A549 (cell line): ENCODE data around the gene PI4KA. TPM values are rescaled to one million over a fixed set of nuclear protein-coding genes. Genes with fewer than 3 reads are reported as not detected.

Source experiments
- ATAC-seq, 2 experiments: fragments of 200-7000 bp in 1 of 2; fragments of >200 bp in 1 of 2; cut with Nextera tagmentation in 1 of 2; cut with Tn5 transposase in 1 of 2; 3 replicates each; pipeline versions ENCODE4 v1.8.0 to v1.9.1; 2018 to 2020; ENCODE audit warnings: mild to moderate bottlenecking in 1 of 2, moderate library complexity in 1 of 2
- CTCF ChIA-PET: fragments of 300-600 bp; sonication (Branson Sonifier 250); formaldehyde crosslinking; extraction: SDS; loops from one replicate; lab custom pipeline; 2021; ENCODE audit warnings: antibody characterized with exemption, inconsistent platforms; lab: Yijun Ruan, JAX
- POLR2A ChIA-PET: fragments of 350-600 bp; formaldehyde crosslinking; extraction: SDS; loops from one replicate; lab custom pipeline; 2021; ENCODE audit warnings: antibody characterized with exemption, inconsistent platforms; lab: Yijun Ruan, JAX
- DNase-seq, 2 experiments: peaks; one replicate each; pipeline versions ENCODE4 v3.0.0 to v3.0.0-alpha.2; 2011 to 2016; ENCODE audit warnings: low read depth in 1 of 2, low spot score in 1 of 2
- FAIRE-seq: peaks from 2 replicates; lab custom pipeline; 2011; peaks lifted over from hg19 to GRCh38; lab: Jason Lieb, UNC
- H3K27ac ChIP-seq, 2 experiments: fragments of >200 bp; sonication (Bioruptor Twin); formaldehyde crosslinking; 3 replicates each; pipeline ENCODE4 v1.5.1; 2016 to 2017
- H3K4me1 ChIP-seq: fragments of >200 bp; sonication (Bioruptor Twin); formaldehyde crosslinking; 3 replicates; pipeline ENCODE4 v1.6.1; 2016
- H3K4me2 ChIP-seq: fragments of >200 bp; sonication (Bioruptor Twin); formaldehyde crosslinking; 3 replicates; pipeline ENCODE4 v1.6.1; 2016
- H3K4me3 ChIP-seq: fragments of >200 bp; sonication (Bioruptor Twin); formaldehyde crosslinking; 3 replicates; pipeline ENCODE4 v1.5.1; 2016
- H3K9me3 ChIP-seq: fragments of >200 bp; sonication (Bioruptor Twin); formaldehyde crosslinking; 3 replicates; pipeline ENCODE4 v1.6.1; 2016
- BCL3 ChIP-seq: fragments of >200 bp; sonication (Bioruptor Twin); formaldehyde crosslinking; IDR thresholded peaks from 3 replicates; pipeline ENCODE4 v1.6.1; 2016
- CBX2 ChIP-seq: fragments of 200-600 bp; sonication (generic); IDR thresholded peaks from 2 replicates; pipeline ENCODE4 v1.6.1; 2016; ENCODE audit warnings: low read depth, mild to moderate bottlenecking, borderline replicate concordance
- CBX8 ChIP-seq: fragments of 200-600 bp; sonication (generic); IDR thresholded peaks from 2 replicates; pipeline ENCODE4 v1.6.1; 2016
- CHD2 ChIP-seq: fragments of 150-350 bp; IDR thresholded peaks from 2 replicates; pipeline ENCODE4 v1.6.1; 2014; ENCODE audit warnings: low read length; ENCODE audit not compliant: partially characterized antibody
- EP300 ChIP-seq, 2 experiments: fragments of >200 bp; sonication (Bioruptor Twin); formaldehyde crosslinking; IDR thresholded peaks; 2 replicates in 1 of 2; 3 replicates in 1 of 2; pipeline ENCODE4 v1.6.1; 2016 to 2017
- FOXS1 ChIP-seq: fragments of 250-450 bp; sonication (Bioruptor Pico); IDR thresholded peaks from 2 replicates; pipeline ENCODE4 v1.5.0; 2020; ENCODE audit warnings: mild to moderate bottlenecking, moderate library complexity
- HDAC2 ChIP-seq: fragments of 200-600 bp; sonication (generic); IDR thresholded peaks from 2 replicates; pipeline ENCODE4 v1.6.1; 2016
- HOXB13 ChIP-seq: fragments of 250-450 bp; sonication (Bioruptor Pico); IDR thresholded peaks from 2 replicates; pipeline ENCODE4 v1.5.0; 2020; ENCODE audit warnings: low read depth, mild to moderate bottlenecking, moderate library complexity
- HOXB5 ChIP-seq: fragments of 250-450 bp; sonication (Bioruptor Pico); IDR thresholded peaks from 2 replicates; pipeline ENCODE4 v1.5.0; 2020; ENCODE audit warnings: mild to moderate bottlenecking, moderate library complexity
- JUN ChIP-seq, 2 experiments: fragments of >200 bp; sonication (Bioruptor Twin); formaldehyde crosslinking; IDR thresholded peaks; 2 replicates in 1 of 2; 3 replicates in 1 of 2; pipeline ENCODE4 v1.6.1; 2016 to 2017
- NPAS2 ChIP-seq: fragments of 250-450 bp; sonication (Bioruptor Pico); IDR thresholded peaks from 2 replicates; pipeline ENCODE4 v1.8.0; 2022; ENCODE audit warnings: mild to moderate bottlenecking, moderate library complexity, borderline replicate concordance
- PBX3 ChIP-seq: IDR thresholded peaks from 2 replicates; pipeline ENCODE4 v1.6.1; 2012
- PHF8 ChIP-seq: fragments of 200-600 bp; sonication (generic); IDR thresholded peaks from 2 replicates; pipeline ENCODE4 v1.6.1; 2016; ENCODE audit warnings: low read depth, mild to moderate bottlenecking, antibody characterized with exemption, moderate library complexity, borderline replicate concordance
- REST ChIP-seq: fragments of 200-600 bp; sonication (generic); IDR thresholded peaks from 2 replicates; pipeline ENCODE4 v1.6.1; 2016; ENCODE audit warnings: antibody characterized with exemption, mild to moderate bottlenecking, moderate library complexity
- RNF2 ChIP-seq: fragments of 200-600 bp; sonication (generic); IDR thresholded peaks from 2 replicates; pipeline ENCODE4 v1.6.1; 2016; ENCODE audit warnings: low read depth, mild to moderate bottlenecking, antibody characterized with exemption, moderate library complexity, borderline replicate concordance
- SMC3 ChIP-seq: fragments of >200 bp; sonication (Bioruptor Twin); formaldehyde crosslinking; IDR thresholded peaks from 3 replicates; pipeline ENCODE4 v1.6.1; 2018; ENCODE audit warnings: inconsistent platforms
- ZSCAN20 ChIP-seq: fragments of 250-450 bp; sonication (Bioruptor Pico); IDR thresholded peaks from 2 replicates; pipeline ENCODE4 v1.8.0; 2022; ENCODE audit warnings: mild to moderate bottlenecking, moderate library complexity
- WGBS: methylation state at CpG from one replicate; pipeline ENCODE4 v1.1.6; 2017; ENCODE audit errors: missing lambda C conversion rate; 5-methylcytosine and 5-hydroxymethylcytosine counted together
- polyA plus RNA-seq, 4 experiments: library from polyadenylated mRNA; depleted of rRNA in 3 of 4; stranded (reverse); fragments of >200 nt; fragmentation: RNase III in 1 of 4; extraction: RNeasy Plus Mini Kit Qiagen cat#74134 plus additional on column Dnase treatment in 1 of 4; gene quantifications; 2 replicates in 3 of 4; 3 replicates in 1 of 4; pipeline ENCODE4 v1.2.3, GENCODE V29; 2011 to 2017
- TF ChIP-seq, protein P1 (sequence below): fragments of 250-450 bp; sonication (Bioruptor Pico); IDR thresholded peaks from 2 replicates; pipeline ENCODE4 v1.5.0; 2020; ENCODE audit warnings: low read depth, mild to moderate bottlenecking, moderate library complexity
- TF ChIP-seq, protein P2 (sequence below): IDR thresholded peaks from 2 replicates; pipeline ENCODE4 v1.6.1; 2012

Gene PI4KA
- polyA plus RNA-seq, 2 of the 4 experiments (the other 2 are of a cell fraction): 14.4 to 21.3 TPM

DNA sequence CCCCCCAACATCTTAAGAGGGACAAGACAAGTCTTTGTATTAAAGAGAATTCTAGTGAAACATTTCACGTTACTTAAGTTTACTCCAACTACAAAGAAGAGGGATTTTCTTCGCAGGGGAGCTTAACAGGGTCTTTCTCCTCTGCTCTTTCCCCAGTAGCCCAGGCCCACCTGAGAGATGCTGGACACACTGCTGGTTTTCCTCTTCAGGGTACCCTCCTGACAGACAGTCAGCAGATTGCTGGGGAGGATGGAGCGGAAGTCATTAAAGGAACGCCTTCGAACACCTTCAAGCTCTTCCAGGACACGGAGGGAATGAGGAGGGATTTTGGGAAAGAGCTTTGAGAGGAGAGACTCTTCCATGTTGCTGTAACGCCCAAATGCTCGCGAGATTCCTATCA, 39.1 kb downstream of the PI4KA start:
- Histone ChIP-seq H3K4me3 (no peak overlapping the region), H3K9me3 (no peaks in the 10 kb centered on the region), H3K4me1 (no peaks in the 10 kb centered on the region), H3K27ac (no peak overlapping the region), H3K4me2 (no peak overlapping the region)
- ChIA-PET CTCF (no interaction called here), POLR2A (no interaction called here)
- FAIRE-seq (no peak), ATAC-seq (no peak), DNase-seq (no peak)
- TF ChIP-seq FOXS1 (CRISPR knock-in tag) (no peak), HDAC2 (no peak), BCL3 (no peak), NPAS2 (CRISPR knock-in tag) (no peak), CHD2 (no peak), HOXB13 (CRISPR knock-in tag) (no peak), REST (no peak), JUN (IDR thresholded peaks at IDR 0.05) (no peak), EP300 (IDR thresholded peaks at IDR 0.05) (no peak), RNF2 (no peak), PBX3 (no peak), CBX8 (no peak)
- TF ChIP-seq, protein P1, sequence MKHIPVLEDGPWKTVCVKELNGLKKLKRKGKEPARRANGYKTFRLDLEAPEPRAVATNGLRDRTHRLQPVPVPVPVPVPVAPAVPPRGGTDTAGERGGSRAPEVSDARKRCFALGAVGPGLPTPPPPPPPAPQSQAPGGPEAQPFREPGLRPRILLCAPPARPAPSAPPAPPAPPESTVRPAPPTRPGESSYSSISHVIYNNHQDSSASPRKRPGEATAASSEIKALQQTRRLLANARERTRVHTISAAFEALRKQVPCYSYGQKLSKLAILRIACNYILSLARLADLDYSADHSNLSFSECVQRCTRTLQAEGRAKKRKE (CRISPR knock-in tag): no peak
- TF ChIP-seq, protein P2, sequence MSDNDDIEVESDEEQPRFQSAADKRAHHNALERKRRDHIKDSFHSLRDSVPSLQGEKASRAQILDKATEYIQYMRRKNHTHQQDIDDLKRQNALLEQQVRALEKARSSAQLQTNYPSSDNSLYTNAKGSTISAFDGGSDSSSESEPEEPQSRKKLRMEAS: no peak
- WGBS: 96% methylated on average over 9 of the region's 9 CpGs

- no peak for ATAC-seq
- no peaks in the 10 kb centered on the region for H3K4me1 ChIP-seq
- ChIA-PET CTCF (interaction anchor here (2.3 kb wide), 1 partner anchor 14 kb away, joined by 8 read pairs; no protein-coding TSS in a partner anchor), POLR2A (no interaction called here)
- H3K27ac ChIP-seq: no peak overlapping the region
- H3K9me3 ChIP-seq: no peaks in the 10 kb centered on the region
- TF ChIP-seq ZSCAN20 (CRISPR knock-in tag): no peak
- TF ChIP-seq SMC3: no peak
- no peak for TF ChIP-seq PHF8
- no peak for TF ChIP-seq HOXB5
- TF ChIP-seq HDAC2: no peak
- no peak for TF ChIP-seq FOXS1 (CRISPR knock-in tag)
- TF ChIP-seq CBX2: no peak
- TF ChIP-seq, all 56 proteins: peak for 0
- WGBS: 93% methylated on average over 3 of the region's 3 CpGs
- no peak for FAIRE-seq
- Histone ChIP-seq H3K4me2 (no peak overlapping the region), H3K4me3 (no peak overlapping the region)
- DNase-seq: no peak
These were observed 40.1 kb downstream of the PI4KA start for GRCh38 chr22:20818471-20818870.
